ENCODE measurements around the gene FBXO42. TPM values are rescaled to one million over a fixed set of nuclear protein-coding genes. Genes with fewer than 3 reads are reported as not detected.
A peak's percentile ranks its signal among the peaks of the same experiment; 100 is the strongest.

Gene FBXO42
- total and polyA plus RNA-seq, 5 donors from 2014 or later = 13.5 to 23.2 (median 21.7) TPM

DNA sequence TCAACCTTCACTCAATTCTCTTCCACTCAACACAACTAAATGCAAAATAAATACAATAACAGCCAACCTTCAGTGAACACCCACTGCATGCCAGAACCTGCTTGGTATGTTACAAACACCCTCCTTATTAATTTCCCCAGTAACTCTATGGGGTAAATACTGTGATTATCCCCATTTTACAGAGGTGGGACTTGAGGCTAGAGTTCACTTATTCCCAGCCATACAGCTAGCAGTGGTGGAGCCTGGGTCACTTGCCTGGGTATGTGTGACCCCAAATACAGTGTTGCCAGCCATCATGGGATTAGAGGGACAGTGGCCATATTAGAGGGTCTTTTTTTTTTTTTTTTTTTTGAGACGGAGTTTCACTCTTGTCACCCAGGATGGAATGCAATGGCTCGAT is 116.9 kb downstream of the FBXO42 start:
- Mint-ChIP-seq H3K36me3 (peaks cover 5% of the 10 kb centered on the region), H3K4me1 (peaks cover 6 to 26% (median 19%) of the 10 kb centered on the region in 4 donors), H3K4me3 (peak overlapping the region; percentile 47 to 64 (median 53)), H3K27me3 (peaks cover 4% of the 10 kb centered on the region), H3K9me3 (no peaks in the 10 kb centered on the region), H3K27ac (peak overlapping the region in 1 of 3 donors; percentile 33)
- H3K9me3 ChIP-seq (ENCODE audit: control insufficient read depth in 2 of 2, low read length in 2 of 2) = no peaks in the 10 kb centered on the region
- no peak overlapping the region for H3K4me3 ChIP-seq (ENCODE audit: low read depth, low read length)
- H3K36me3 ChIP-seq (ENCODE audit: control insufficient read depth, insufficient read depth, low read length) = peaks cover 3% of the 10 kb centered on the region
- peaks cover 18% of the 10 kb centered on the region for H3K4me1 ChIP-seq (ENCODE audit: control insufficient read depth, insufficient read depth, low read length, poor library complexity, severe bottlenecking)
- H3K27ac ChIP-seq (ENCODE audit: insufficient read depth, low read length, poor library complexity, severe bottlenecking) = no peak overlapping the region
- ATAC-seq (ENCODE audit: low read depth in 2 of 2) (no peak), DNase-seq (no peak)
- no peaks in the 10 kb centered on the region for H3K27me3 ChIP-seq (ENCODE audit: control insufficient read depth, insufficient read depth, low read length)

GRCh38 chr1:16233431-16233830 is 118.8 kb downstream of the FBXO42 start:
- Mint-ChIP-seq H3K27ac (no peak overlapping the region), H3K27me3 (peaks cover 11% of the 10 kb centered on the region), H3K36me3 (peaks cover 5% of the 10 kb centered on the region), H3K4me3 (peak overlapping the region in 2 of 4 donors; percentile 51 to 68), H3K9me3 (no peaks in the 10 kb centered on the region), H3K4me1 (peaks cover 6 to 30% (median 18%) of the 10 kb centered on the region in 4 donors)
- Histone ChIP-seq H3K4me3 (ENCODE audit: low read depth, low read length) (no peak overlapping the region), H3K9me3 (ENCODE audit: control insufficient read depth in 2 of 2, low read length in 2 of 2) (no peaks in the 10 kb centered on the region), H3K4me1 (ENCODE audit: control insufficient read depth, insufficient read depth, low read length, poor library complexity, severe bottlenecking) (peaks cover 18% of the 10 kb centered on the region), H3K27me3 (ENCODE audit: control insufficient read depth, insufficient read depth, low read length) (no peaks in the 10 kb centered on the region), H3K27ac (ENCODE audit: insufficient read depth, low read length, poor library complexity, severe bottlenecking) (no peak overlapping the region), H3K36me3 (ENCODE audit: control insufficient read depth, insufficient read depth, low read length) (peaks cover 3% of the 10 kb centered on the region)
- no peak for DNase-seq
- ATAC-seq (ENCODE audit: low read depth in 2 of 2) = no peak

DNA sequence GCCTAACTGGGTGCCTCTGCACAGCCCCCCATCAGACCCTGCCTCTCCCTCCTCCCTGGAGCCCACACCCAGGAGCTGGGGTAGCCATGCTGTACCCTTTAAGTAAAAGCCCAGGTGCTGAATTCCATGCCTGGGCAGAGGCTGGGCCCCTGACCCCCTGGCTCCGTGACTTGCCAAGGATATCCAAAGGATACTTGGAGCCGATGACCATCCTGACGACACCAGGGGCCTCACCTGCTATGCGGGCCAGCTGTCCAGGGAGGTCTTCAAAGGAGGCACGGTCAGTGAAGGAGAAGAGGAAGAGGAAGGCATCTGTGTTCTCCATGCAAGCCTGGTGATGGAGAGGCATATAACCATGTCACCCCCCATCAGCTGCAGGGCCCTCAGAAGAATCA is 120.0 kb downstream of the FBXO42 start:
- H3K4me3 Mint-ChIP-seq = no peak overlapping the region
- H3K27me3 ChIP-seq (ENCODE audit: control insufficient read depth, insufficient read depth, low read length) = no peaks in the 10 kb centered on the region
- peaks cover 5% of the 10 kb centered on the region for H3K36me3 Mint-ChIP-seq

DNA sequence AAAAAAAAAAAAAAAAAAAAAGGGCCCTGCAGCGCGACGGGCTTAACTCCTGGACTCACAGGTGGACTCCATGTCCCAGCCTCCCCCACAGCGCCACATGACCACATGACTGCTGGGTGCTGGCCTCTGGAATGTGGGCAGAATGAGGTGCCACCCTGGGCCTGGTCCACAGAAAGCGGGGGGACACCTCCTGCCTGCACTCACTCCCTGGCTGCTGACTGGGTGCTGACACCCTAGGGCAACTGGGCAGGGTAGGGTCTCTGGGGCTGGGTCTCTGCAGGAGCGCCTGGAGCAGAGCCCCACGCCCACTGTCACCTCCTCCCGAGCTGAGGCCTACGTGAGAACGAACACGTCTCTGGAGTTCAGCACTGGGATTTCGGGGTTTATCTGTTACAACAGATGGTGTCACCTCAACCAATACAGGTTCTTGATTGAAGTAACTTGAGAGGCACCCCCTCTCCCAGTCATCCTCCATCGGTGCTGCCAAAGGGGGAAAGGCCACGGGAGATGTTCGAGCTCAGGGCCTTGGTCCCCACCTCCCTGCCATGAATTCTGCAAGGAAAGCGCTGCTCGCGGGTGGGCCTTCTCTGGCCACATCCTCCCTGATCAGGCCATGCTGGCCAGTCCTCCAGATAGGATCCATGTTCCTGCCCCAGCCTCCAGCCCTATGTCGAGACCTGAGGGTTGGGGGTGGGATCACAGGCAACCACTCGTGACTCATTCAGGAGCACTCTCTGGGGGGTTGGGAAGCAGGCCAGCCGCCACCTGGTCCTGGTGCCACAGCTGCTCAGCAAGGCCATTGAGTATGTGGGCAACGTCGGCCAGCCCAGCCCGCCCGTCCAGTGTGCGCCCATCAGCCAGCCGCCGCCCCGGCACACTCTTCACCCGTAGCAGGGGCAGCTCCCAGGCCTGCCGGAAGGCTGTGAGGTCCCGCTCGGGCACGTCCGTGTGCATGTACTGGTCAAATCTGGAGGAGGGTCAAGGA is 120.7 kb downstream of the FBXO42 start:
- peaks cover 5% of the 10 kb centered on the region for H3K36me3 Mint-ChIP-seq
- Histone ChIP-seq H3K9me3 (ENCODE audit: control insufficient read depth in 2 of 2, low read length in 2 of 2) (no peaks in the 10 kb centered on the region), H3K4me3 (ENCODE audit: low read depth, low read length) (no peak overlapping the region), H3K36me3 (ENCODE audit: control insufficient read depth, insufficient read depth, low read length) (peaks cover 3% of the 10 kb centered on the region), H3K4me1 (ENCODE audit: control insufficient read depth, insufficient read depth, low read length, poor library complexity, severe bottlenecking) (peaks cover 8% of the 10 kb centered on the region), H3K27ac (ENCODE audit: insufficient read depth, low read length, poor library complexity, severe bottlenecking) (no peak overlapping the region), H3K27me3 (ENCODE audit: control insufficient read depth, insufficient read depth, low read length) (no peaks in the 10 kb centered on the region)
- H3K4me3 Mint-ChIP-seq = no peak overlapping the region
- H3K4me1 Mint-ChIP-seq = peaks cover 6 to 26% (median 15%) of the 10 kb centered on the region in 4 donors
- ATAC-seq (ENCODE audit: low read depth in 2 of 2) (no peak), DNase-seq (no peak)
- peaks cover 25% of the 10 kb centered on the region for H3K27me3 Mint-ChIP-seq
- H3K27ac Mint-ChIP-seq = no peak overlapping the region
- H3K9me3 Mint-ChIP-seq = no peaks in the 10 kb centered on the region

More for the DNA sequence above, 120.0 kb downstream of the FBXO42 start:
- ATAC-seq (ENCODE audit: low read depth in 2 of 2) (no peak), DNase-seq (no peak)
- Histone ChIP-seq H3K36me3 (ENCODE audit: control insufficient read depth, insufficient read depth, low read length) (peaks cover 3% of the 10 kb centered on the region), H3K27ac (ENCODE audit: insufficient read depth, low read length, poor library complexity, severe bottlenecking) (no peak overlapping the region), H3K4me3 (ENCODE audit: low read depth, low read length) (no peak overlapping the region), H3K4me1 (ENCODE audit: control insufficient read depth, insufficient read depth, low read length, poor library complexity, severe bottlenecking) (peaks cover 13% of the 10 kb centered on the region), H3K9me3 (ENCODE audit: control insufficient read depth in 2 of 2, low read length in 2 of 2) (no peaks in the 10 kb centered on the region)
- no peak overlapping the region for H3K27ac Mint-ChIP-seq
- H3K4me1 Mint-ChIP-seq = peaks cover 6 to 27% (median 17%) of the 10 kb centered on the region in 4 donors
- H3K27me3 Mint-ChIP-seq = peaks cover 21% of the 10 kb centered on the region
- no peaks in the 10 kb centered on the region for H3K9me3 Mint-ChIP-seq

GRCh38 chr1:16230744-16231143 is 121.5 kb downstream of the FBXO42 start:
- Mint-ChIP-seq H3K4me1 (peaks cover 0 to 19% (median 9%) of the 10 kb centered on the region in 4 donors), H3K36me3 (peaks cover 5% of the 10 kb centered on the region), H3K4me3 (no peak overlapping the region), H3K27ac (no peak overlapping the region), H3K9me3 (peaks cover 0 to 4% (median 0%) of the 10 kb centered on the region in 7 donors), H3K27me3 (peaks cover 29% of the 10 kb centered on the region)
- ATAC-seq (ENCODE audit: low read depth in 2 of 2) (no peak), DNase-seq (no peak)
- Histone ChIP-seq H3K27ac (ENCODE audit: insufficient read depth, low read length, poor library complexity, severe bottlenecking) (no peak overlapping the region), H3K4me3 (ENCODE audit: low read depth, low read length) (no peak overlapping the region), H3K4me1 (ENCODE audit: control insufficient read depth, insufficient read depth, low read length, poor library complexity, severe bottlenecking) (no peaks in the 10 kb centered on the region), H3K36me3 (ENCODE audit: control insufficient read depth, insufficient read depth, low read length) (peaks cover 3% of the 10 kb centered on the region), H3K27me3 (ENCODE audit: control insufficient read depth, insufficient read depth, low read length) (no peaks in the 10 kb centered on the region), H3K9me3 (ENCODE audit: control insufficient read depth in 2 of 2, low read length in 2 of 2) (no peaks in the 10 kb centered on the region)

- ATAC-seq (ENCODE audit: low read depth in 2 of 2) (no peak), DNase-seq (no peak)
- H3K27ac Mint-ChIP-seq = no peak overlapping the region
- Histone ChIP-seq H3K9me3 (ENCODE audit: control insufficient read depth in 2 of 2, low read length in 2 of 2) (no peaks in the 10 kb centered on the region), H3K27ac (ENCODE audit: insufficient read depth, low read length, poor library complexity, severe bottlenecking) (no peak overlapping the region), H3K4me3 (ENCODE audit: low read depth, low read length) (no peak overlapping the region), H3K36me3 (ENCODE audit: control insufficient read depth, insufficient read depth, low read length) (peaks cover 3% of the 10 kb centered on the region), H3K4me1 (ENCODE audit: control insufficient read depth, insufficient read depth, low read length, poor library complexity, severe bottlenecking) (no peaks in the 10 kb centered on the region), H3K27me3 (ENCODE audit: control insufficient read depth, insufficient read depth, low read length) (no peaks in the 10 kb centered on the region)
- H3K4me3 Mint-ChIP-seq = no peak overlapping the region
- H3K4me1 Mint-ChIP-seq = peaks cover 0 to 16% (median 6%) of the 10 kb centered on the region in 4 donors
- H3K27me3 Mint-ChIP-seq = peaks cover 30% of the 10 kb centered on the region
- peaks cover 0 to 4% (median 0%) of the 10 kb centered on the region in 7 donors for H3K9me3 Mint-ChIP-seq
- peaks cover 5% of the 10 kb centered on the region for H3K36me3 Mint-ChIP-seq
These were observed 122.1 kb downstream of the FBXO42 start for GRCh38 chr1:16229976-16230740.

GRCh38 chr1:16226490-16227179 is 125.6 kb downstream of the FBXO42 start:
- no peak for ATAC-seq (ENCODE audit: low read depth in 2 of 2)

More at GRCh38 chr1:16226490-16227179, 125.6 kb downstream of the FBXO42 start:
- Mint-ChIP-seq H3K9me3 (peaks cover 0 to 4% (median 0%) of the 10 kb centered on the region in 7 donors), H3K4me1 (peaks cover 0 to 15% (median 3%) of the 10 kb centered on the region in 4 donors), H3K27me3 (peaks cover 35% of the 10 kb centered on the region), H3K36me3 (peaks cover 4% of the 10 kb centered on the region), H3K4me3 (peak overlapping the region in 1 of 4 donors; percentile 28), H3K27ac (peak overlapping the region in 1 of 3 donors; percentile 36)
- no peak for DNase-seq
- H3K4me3 ChIP-seq (ENCODE audit: low read depth, low read length) = no peak overlapping the region
- H3K27ac ChIP-seq (ENCODE audit: insufficient read depth, low read length, poor library complexity, severe bottlenecking) = no peak overlapping the region
- no peaks in the 10 kb centered on the region for H3K9me3 ChIP-seq (ENCODE audit: control insufficient read depth in 2 of 2, low read length in 2 of 2)
- no peaks in the 10 kb centered on the region for H3K27me3 ChIP-seq (ENCODE audit: control insufficient read depth, insufficient read depth, low read length)
- H3K36me3 ChIP-seq (ENCODE audit: control insufficient read depth, insufficient read depth, low read length) = peaks cover 1% of the 10 kb centered on the region
- H3K4me1 ChIP-seq (ENCODE audit: control insufficient read depth, insufficient read depth, low read length, poor library complexity, severe bottlenecking) = no peaks in the 10 kb centered on the region

Measured in CD4-positive, CD25-positive, alpha-beta regulatory T cell (primary cell).